HepG2 (cell line): ENCODE measurements around the gene UBE2QL1. TPM values are rescaled to one million over a fixed set of nuclear protein-coding genes. Genes with fewer than 3 reads are reported as not detected.

ENCODE experiments used
- ATAC-seq: fragments of 200-7000 bp; cut with Tn5 transposase; 3 replicates; pipeline ENCODE4 v1.9.1; 2020; ENCODE audit warnings: mild to moderate bottlenecking, moderate library complexity
- BruUV-seq: library from RNA; stranded (reverse); fragments of 400-500 nt; replicated peaks from 2 replicates; lab custom pipeline; 2021; lab: Mats Ljungman, UMichigan
- CTCF ChIA-PET: fragments of 300-600 bp; formaldehyde crosslinking; extraction: SDS; loops from one replicate; lab custom pipeline; 2021; ENCODE audit warnings: low total read pairs, inconsistent platforms, low intra/inter-chr PET ratio; lab: Yijun Ruan, JAX
- POLR2A ChIA-PET: fragments of 350-600 bp; sonication (Branson Sonifier 250); formaldehyde crosslinking; loops from one replicate; lab custom pipeline; 2020; ENCODE audit warnings: antibody characterized with exemption, inconsistent platforms; lab: Yijun Ruan, JAX
- DNase-seq: peaks from one replicate; pipeline ENCODE4 v3.0.0-alpha.2; 2015; ENCODE audit warnings: low spot score
- FAIRE-seq: peaks from 3 replicates; lab custom pipeline; 2011; peaks lifted over from hg19 to GRCh38; lab: Jason Lieb, UNC
- H2AFZ ChIP-seq: one replicate; pipeline ENCODE4 v1.6.1; 2011; ENCODE audit warnings: low read length, inconsistent platforms
- H3K27ac ChIP-seq: fragments of 300-600 bp; 3 replicates; pipeline ENCODE4 v1.8.0; 2011; ENCODE audit warnings: mixed run types, mild to moderate bottlenecking, mixed read lengths, low read length, inconsistent platforms; ENCODE audit not compliant: insufficient read depth; ENCODE audit errors: extremely low read length
- H3K27me3 ChIP-seq, 2 experiments: fragments of 200-600 bp in 1 of 2; 2 replicates in 1 of 2; 3 replicates in 1 of 2; pipeline versions ENCODE4 v1.6.0 to v1.8.0; 2011; ENCODE audit warnings: low read length in 2 of 2, mild to moderate bottlenecking in 2 of 2, moderate library complexity in 2 of 2, inconsistent platforms in 1 of 2; ENCODE audit not compliant: insufficient read depth in 2 of 2, control insufficient read depth in 1 of 2
- H3K36me3 ChIP-seq, 2 experiments: fragments of 200-600 bp in 1 of 2; replicated peaks in 1 of 2; 2 replicates in 1 of 2; 3 replicates in 1 of 2; pipeline versions ENCODE4 v1.5.1 to v1.8.0; 2011; ENCODE audit warnings: low read length in 2 of 2, inconsistent platforms in 1 of 2; ENCODE audit not compliant: insufficient read depth in 2 of 2, control insufficient read depth in 1 of 2
- H3K4me1 ChIP-seq: 2 replicates; pipeline ENCODE4 v1.5.1; 2012; ENCODE audit warnings: low read length, inconsistent platforms; ENCODE audit not compliant: insufficient read depth
- H3K4me2 ChIP-seq: 2 replicates; pipeline ENCODE4 v1.6.0; 2011; ENCODE audit warnings: low read depth, low read length, inconsistent platforms
- H3K4me3 ChIP-seq, 3 experiments: fragments of 200-600 bp in 1 of 3; sonication (generic), shearing (Covaris generic) in 1 of 3; replicated peaks in 1 of 3; 2 replicates each; pipeline ENCODE4 v1.5.1; 2011 to 2016; ENCODE audit warnings: low read length in 3 of 3, inconsistent platforms in 2 of 3, low read depth in 2 of 3, mild to moderate bottlenecking in 2 of 3, control low read depth in 1 of 3, mixed read lengths in 1 of 3; ENCODE audit not compliant: insufficient read depth in 1 of 3
- H3K79me2 ChIP-seq: one replicate; pipeline ENCODE4 v1.6.1; 2011; ENCODE audit warnings: low read length, inconsistent platforms; ENCODE audit not compliant: insufficient read depth
- H3K9ac ChIP-seq: 2 replicates; pipeline ENCODE4 v1.6.0; 2011; ENCODE audit warnings: mild to moderate bottlenecking, low read depth, low read length, inconsistent platforms; ENCODE audit not compliant: insufficient read depth
- H3K9me3 ChIP-seq: 2 replicates; pipeline ENCODE4 v1.5.1; 2012; ENCODE audit warnings: mild to moderate bottlenecking, low read length
- H4K20me1 ChIP-seq: 2 replicates; pipeline ENCODE4 v1.6.0; 2011; ENCODE audit warnings: inconsistent platforms, mild to moderate bottlenecking, low read length, moderate library complexity; ENCODE audit not compliant: insufficient read depth
- JUND ChIP-seq: sonication (generic); formaldehyde crosslinking; IDR thresholded peaks from 2 replicates; pipeline ENCODE4 v1.8.0; 2022; ENCODE audit warnings: mild to moderate bottlenecking, missing genetic modification reagents
- KDM3A ChIP-seq: IDR thresholded peaks from 2 replicates; pipeline ENCODE4 v1.6.1; 2018; ENCODE audit warnings: low read depth, missing compliant biosample characterization
- MIER2 ChIP-seq: IDR thresholded peaks from 2 replicates; pipeline ENCODE4 v1.6.1; 2016; ENCODE audit warnings: missing biosample characterization, missing genetic modification reagents
- RARA ChIP-seq: IDR thresholded peaks from 2 replicates; pipeline ENCODE4 v1.6.1; 2016; ENCODE audit warnings: missing genetic modification reagents, missing compliant biosample characterization
- TIGD3 ChIP-seq: sonication (generic); formaldehyde crosslinking; IDR thresholded peaks from 2 replicates; pipeline ENCODE4 v1.5.1; 2020; ENCODE audit warnings: mild to moderate bottlenecking, missing genetic modification reagents, borderline replicate concordance
- ZNF333 ChIP-seq: sonication (generic); formaldehyde crosslinking; IDR thresholded peaks from 2 replicates; pipeline ENCODE4 v1.4.0; 2020; ENCODE audit warnings: mild to moderate bottlenecking, missing genetic modification reagents, borderline replicate concordance
- WGBS: methylation state at CpG from one replicate; pipeline ENCODE4 v1.1.6; 2017; ENCODE audit warnings: low lambda C conversion rate; 5-methylcytosine and 5-hydroxymethylcytosine counted together
- in situ Hi-C: cut with HindIII; loops from 2 replicates; pipeline ENCODE4 v1.10.0; 2017; ENCODE audit warnings: low pct_unique_long_range_greater_than_20kb; ENCODE audit not compliant: extremely low pct_ligation_motif_present
- intact Hi-C: fragments of 100-400 bp; cut with micrococcal nuclease; formaldehyde crosslinking; loops from one replicate; pipeline ENCODE4 v1.10.0; 2022; ENCODE audit not compliant: unreplicated experiment
- polyA plus RNA-seq, 8 experiments: library from polyadenylated mRNA; depleted of rRNA in 3 of 8; stranded (reverse) in 7 of 8; unstranded in 1 of 8; fragments of >200 nt; fragmentation: Illumina TruSeq in 4 of 8; extraction: Trizol in 4 of 8; gene quantifications; 2 replicates each; pipeline versions ENCODE4 v1.2.1 to v1.2.3, GENCODE V29; 2011 to 2016; ENCODE audit warnings: low read depth in 4 of 8, missing spikeins in 1 of 8, mixed read lengths in 1 of 8; ENCODE audit not compliant: insufficient read depth in 1 of 8
- total RNA-seq, 5 experiments: library from RNA; depleted of rRNA; stranded (reverse); fragments of >200 nt; fragmentation: Illumina TruSeq; extraction: Trizol; gene quantifications; 2 replicates each; pipeline ENCODE4 v1.2.3, GENCODE V29; 2016; ENCODE audit warnings: low read depth in 1 of 5
- TF ChIP-seq, protein P1 (sequence below): sonication (generic); formaldehyde crosslinking; IDR thresholded peaks from 2 replicates; pipeline ENCODE4 v1.4.0; 2020; ENCODE audit warnings: missing genetic modification reagents, borderline replicate concordance

The UBE2QL1 gene
- total and polyA plus RNA-seq, 2 of the 13 experiments (the other 11 are each of a cell fraction or from before 2014, with no cell fraction given) = not detected

DNA sequence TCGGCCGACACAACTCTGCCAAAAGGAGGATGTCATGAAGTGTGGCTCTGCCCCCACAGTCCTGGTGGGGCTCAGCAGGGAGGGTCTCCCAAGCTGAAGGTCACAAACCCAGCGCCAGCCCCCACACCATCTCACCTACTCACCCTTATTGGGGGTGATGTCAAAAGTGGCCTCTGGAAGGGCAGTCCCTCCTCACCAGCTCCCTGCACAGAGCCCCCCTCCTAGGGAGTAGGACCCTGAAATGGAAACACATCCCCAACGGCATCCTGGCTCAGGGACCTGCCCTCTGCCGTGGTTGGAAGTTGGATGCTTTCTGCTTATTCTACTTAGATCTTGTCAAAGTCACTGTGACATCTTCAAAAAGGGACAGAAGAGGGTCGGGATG, 94.7 kb downstream of the UBE2QL1 start:
- CTCF ChIA-PET = no interaction called here
- in situ Hi-C loops (no loop called here), intact Hi-C loops (no loop called here)
- 0% methylated on average over 3 of the region's 6 CpGs for WGBS
- FAIRE-seq (no peak), DNase-seq (no peak), ATAC-seq (no peak)
- TF ChIP-seq KDM3A = no peak
- no peak for TF ChIP-seq JUND
- TF ChIP-seq TIGD3 (CRISPR knock-in tag) = no peak
- POLR2A ChIA-PET = no interaction called here
- Histone ChIP-seq H3K4me3 (no peak overlapping the region), H3K4me1 (no peaks in the 10 kb centered on the region), H4K20me1 (no peaks in the 10 kb centered on the region), H3K9me3 (no peaks in the 10 kb centered on the region), H3K9ac (no peak overlapping the region), H3K36me3 (no peaks in the 10 kb centered on the region), H2AFZ (no peak overlapping the region), H3K27ac (no peak overlapping the region), H3K27me3 (no peaks in the 10 kb centered on the region; a peak in 1 of 5 replicates), H3K79me2 (no peaks in the 10 kb centered on the region), H3K4me2 (no peak overlapping the region)
- BruUV-seq = no TSS peak

DNA sequence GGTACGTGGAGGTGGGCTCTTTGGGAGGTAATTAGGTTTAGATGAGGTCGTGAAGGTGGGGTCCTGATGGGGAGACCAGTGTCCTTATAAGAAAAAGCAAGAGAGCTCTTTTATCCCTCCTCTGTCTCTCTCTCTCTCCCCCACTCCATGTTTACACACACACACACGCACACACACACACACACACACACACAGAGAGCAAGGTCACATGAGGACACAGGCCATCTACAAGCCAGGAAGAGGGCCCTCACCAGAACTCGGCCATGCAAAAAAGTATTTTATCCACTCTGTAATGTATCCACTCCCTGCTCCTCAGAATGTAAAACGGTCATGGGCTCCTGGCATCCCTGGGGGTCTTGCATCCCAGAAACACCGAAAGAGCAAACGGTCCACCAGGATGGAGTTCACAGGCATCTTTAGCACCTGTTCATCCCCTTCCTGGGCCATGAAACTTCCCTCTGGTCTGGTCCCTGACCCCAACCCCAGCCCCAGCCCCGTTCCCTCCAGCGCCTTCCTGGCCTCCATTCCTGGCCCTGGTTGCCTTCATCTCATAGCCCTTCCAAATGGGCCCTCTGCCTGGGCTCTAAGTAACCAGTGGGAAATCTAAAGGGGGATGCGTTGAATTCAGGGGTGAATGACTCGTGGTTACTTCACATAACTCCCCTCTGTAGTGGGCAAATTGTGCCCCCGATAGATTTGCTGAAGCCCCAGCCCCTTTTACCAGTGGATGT, 95.3 kb downstream of the UBE2QL1 start:
- no peaks in the 10 kb centered on the region for H4K20me1 ChIP-seq
- H3K4me2 ChIP-seq = no peak overlapping the region
- POLR2A ChIA-PET = no interaction called here
- no peaks in the 10 kb centered on the region; a peak in 1 of 5 replicates for H3K27me3 ChIP-seq
- H3K79me2 ChIP-seq = no peaks in the 10 kb centered on the region
- H3K4me3 ChIP-seq = no peak overlapping the region
- DNase-seq = no peak
- H3K9ac ChIP-seq = no peak overlapping the region
- BruUV-seq = no TSS peak
- no peaks in the 10 kb centered on the region for H3K9me3 ChIP-seq
- no peaks in the 10 kb centered on the region for H3K4me1 ChIP-seq
- CTCF ChIA-PET = no interaction called here
- H3K27ac ChIP-seq = no peak overlapping the region
- no peak for FAIRE-seq
- intact Hi-C loops = no loop called here
- in situ Hi-C loops = no loop called here
- H3K36me3 ChIP-seq = no peaks in the 10 kb centered on the region
- 23% methylated on average over 10 of the region's 12 CpGs for WGBS
- H2AFZ ChIP-seq = no peak overlapping the region
- TF ChIP-seq RARA (CRISPR knock-in tag) = no peak
- TF ChIP-seq, protein P1, sequence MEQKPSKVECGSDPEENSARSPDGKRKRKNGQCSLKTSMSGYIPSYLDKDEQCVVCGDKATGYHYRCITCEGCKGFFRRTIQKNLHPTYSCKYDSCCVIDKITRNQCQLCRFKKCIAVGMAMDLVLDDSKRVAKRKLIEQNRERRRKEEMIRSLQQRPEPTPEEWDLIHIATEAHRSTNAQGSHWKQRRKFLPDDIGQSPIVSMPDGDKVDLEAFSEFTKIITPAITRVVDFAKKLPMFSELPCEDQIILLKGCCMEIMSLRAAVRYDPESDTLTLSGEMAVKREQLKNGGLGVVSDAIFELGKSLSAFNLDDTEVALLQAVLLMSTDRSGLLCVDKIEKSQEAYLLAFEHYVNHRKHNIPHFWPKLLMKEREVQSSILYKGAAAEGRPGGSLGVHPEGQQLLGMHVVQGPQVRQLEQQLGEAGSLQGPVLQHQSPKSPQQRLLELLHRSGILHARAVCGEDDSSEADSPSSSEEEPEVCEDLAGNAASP (CRISPR knock-in tag) = peak; percentile 60; the same call in 1 of the 2 replicates
- no peak for TF ChIP-seq MIER2
- no peak for TF ChIP-seq ZNF333
- TF ChIP-seq, all 625 proteins: peak for 1
- no peak for ATAC-seq
